ENCODE data around the gene MAST4.
"Not testable (repeated sequence)": the region's sequence is repeated elsewhere in the genome, so short reads cannot be mapped to it uniquely, and the experiment has no call there.

The MAST4 gene

DNA sequence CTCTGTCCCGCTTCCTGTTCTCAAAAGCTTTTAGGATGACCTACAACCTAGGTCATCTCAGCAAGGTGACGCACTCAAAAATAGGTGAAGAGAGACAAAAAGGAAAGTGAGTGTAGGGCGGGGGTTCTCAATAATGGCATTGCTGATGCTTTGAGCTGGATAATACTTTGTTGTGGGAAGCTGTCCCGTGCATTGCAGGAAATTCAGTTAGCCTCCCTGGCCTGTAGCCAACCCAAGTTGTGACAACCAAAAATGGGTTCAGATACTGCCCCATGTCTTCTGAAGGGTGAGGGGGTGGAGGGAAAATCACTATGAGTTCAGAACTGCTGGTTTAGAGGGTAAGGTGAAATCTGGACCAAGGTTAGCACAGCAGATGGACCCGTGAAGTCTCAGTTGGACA is 151.4 kb downstream of the MAST4 start:
- H3K4me1 ChIP-seq (ENCODE audit: control insufficient read depth, insufficient read depth, low read length), result no peaks in the 10 kb centered on the region
- no peak overlapping the region for H3K4me3 ChIP-seq (ENCODE audit: low read depth, low read length)
- no peak overlapping the region for H3K27ac ChIP-seq (ENCODE audit: extremely low read depth, low read depth, low read length)
- no peak for TF ChIP-seq ZNF677 (tag by site-specific recombination; IDR thresholded peaks at IDR 0.05)
- no peaks in the 10 kb centered on the region for H3K36me3 ChIP-seq (ENCODE audit: control insufficient read depth in 2 of 2, insufficient read depth in 1 of 2, low read length in 2 of 2)
- CTCF ChIA-PET, result interaction anchor here (0.6 to 0.7 kb wide), 2 partner anchors 11 to 22 kb away, joined by 4 read pairs; no protein-coding TSS in a partner anchor
- H3K9me3 ChIP-seq (ENCODE audit: control insufficient read depth, insufficient read depth, low read depth, low read length), result no peaks in the 10 kb centered on the region
- POLR2A ChIA-PET, result no interaction called here

DNA sequence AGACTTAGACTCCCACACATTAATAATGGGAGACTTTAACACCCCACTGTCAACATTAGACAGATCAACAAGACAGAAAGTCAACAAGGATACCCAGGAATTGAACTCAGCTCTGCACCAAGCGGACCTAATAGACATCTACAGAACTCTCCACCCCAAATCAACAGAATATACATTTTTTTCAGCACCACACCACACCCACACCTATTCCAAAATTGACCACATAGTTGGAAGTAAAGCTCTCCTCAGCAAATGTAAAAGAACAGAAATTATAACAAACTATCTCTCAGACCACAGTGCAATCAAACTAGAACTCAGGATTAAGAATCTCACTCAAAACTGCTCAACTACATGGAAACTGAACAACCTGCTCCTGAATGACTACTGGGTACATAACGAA is 156.5 kb downstream of the MAST4 start:
- H3K4me1 ChIP-seq (ENCODE audit: control insufficient read depth, insufficient read depth, low read length); H3K36me3 ChIP-seq (ENCODE audit: control insufficient read depth in 2 of 2, insufficient read depth in 1 of 2, low read length in 2 of 2); H3K9me3 ChIP-seq (ENCODE audit: control insufficient read depth, insufficient read depth, low read depth, low read length); H3K27ac ChIP-seq (ENCODE audit: extremely low read depth, low read depth, low read length); POLR2A ChIA-PET; H3K4me3 ChIP-seq (ENCODE audit: low read depth, low read length): not testable (repeated sequence)
- CTCF ChIA-PET, result interaction anchor here (5.8 kb wide), 1 partner anchor 445 kb away, joined by 82 read pairs; no protein-coding TSS in a partner anchor

DNA sequence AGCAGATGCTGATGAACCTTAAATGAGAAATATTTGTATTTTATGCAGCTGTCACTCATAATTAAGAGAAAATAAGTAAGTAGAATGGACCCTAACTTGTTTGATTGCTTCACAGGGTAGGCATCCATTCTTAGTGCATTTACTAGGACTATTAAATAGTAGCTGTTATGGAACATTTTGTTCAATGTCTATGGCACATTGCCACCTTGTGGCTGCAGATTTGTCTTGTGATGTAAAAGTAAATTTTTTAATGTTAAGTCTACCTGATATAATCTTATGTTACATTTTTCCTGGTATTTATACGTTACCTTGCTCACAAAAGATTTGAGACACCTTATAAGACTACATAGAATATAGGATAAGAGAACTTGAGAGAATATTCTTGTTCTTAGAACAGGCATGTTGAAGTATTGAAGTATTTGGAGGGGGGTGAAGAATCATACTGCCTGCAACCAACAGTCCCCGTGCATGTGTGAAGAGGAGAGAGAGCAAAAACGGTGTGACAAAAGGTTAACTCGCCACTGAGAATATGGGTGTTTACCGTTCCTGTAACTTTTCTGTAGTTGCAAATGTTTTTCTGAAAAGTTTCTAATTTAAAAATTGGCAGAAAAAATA is 161.1 kb downstream of the MAST4 start:
- TF ChIP-seq WT1 (tag by site-specific recombination; IDR thresholded peaks at IDR 0.05) (no peak), PRDM1 (tag by site-specific recombination; IDR thresholded peaks at IDR 0.05) (no peak), ZNF670 (tag by site-specific recombination; IDR thresholded peaks at IDR 0.05; ENCODE audit: low read depth) (no peak), HOXC10 (CRISPR knock-in tag; IDR thresholded peaks at IDR 0.05) (no peak), ZNF654 (tag by site-specific recombination; IDR thresholded peaks at IDR 0.05; ENCODE audit: low read depth) (peak; percentile 89), GLI2 (tag by site-specific recombination; IDR thresholded peaks at IDR 0.05; ENCODE audit: borderline replicate concordance, low read depth) (no peak), KLF9 (tag by site-specific recombination; IDR thresholded peaks at IDR 0.05; ENCODE audit: low read depth) (no peak), ZNF600 (tag by site-specific recombination; IDR thresholded peaks at IDR 0.05) (peak; percentile 83), KLF8 (tag by site-specific recombination; IDR thresholded peaks at IDR 0.05) (no peak), ZNF837 (tag by site-specific recombination; IDR thresholded peaks at IDR 0.05) (no peak), ZNF660 (tag by site-specific recombination; IDR thresholded peaks at IDR 0.05) (peak; percentile 100), ZNF2 (tag by site-specific recombination; IDR thresholded peaks at IDR 0.05) (0 out of 2 replicates have a peak, but pooled peaks have one; percentile 30), KLF16 (tag by site-specific recombination; IDR thresholded peaks at IDR 0.05) (no peak), ZNF623 (tag by site-specific recombination; IDR thresholded peaks at IDR 0.05) (no peak), TCF7L2 (IDR thresholded peaks at IDR 0.05; ENCODE audit: borderline replicate concordance, low read depth, low read length) (no peak), ZNF112 (tag by site-specific recombination; IDR thresholded peaks at IDR 0.05) (no peak), ZNF426 (tag by site-specific recombination; IDR thresholded peaks at IDR 0.05) (no peak), ZNF558 (tag by site-specific recombination; IDR thresholded peaks at IDR 0.05) (no peak), ZSCAN30 (tag by site-specific recombination; IDR thresholded peaks at IDR 0.05) (peak; percentile 23; the same call in 1 of the 2 replicates), ZNF768 (tag by site-specific recombination; IDR thresholded peaks at IDR 0.05) (no peak), ZFP3 (tag by site-specific recombination; IDR thresholded peaks at IDR 0.05; ENCODE audit: low read depth) (no peak), ZNF114 (tag by site-specific recombination; IDR thresholded peaks at IDR 0.05) (no peak)
- TF ChIP-seq, protein P1, sequence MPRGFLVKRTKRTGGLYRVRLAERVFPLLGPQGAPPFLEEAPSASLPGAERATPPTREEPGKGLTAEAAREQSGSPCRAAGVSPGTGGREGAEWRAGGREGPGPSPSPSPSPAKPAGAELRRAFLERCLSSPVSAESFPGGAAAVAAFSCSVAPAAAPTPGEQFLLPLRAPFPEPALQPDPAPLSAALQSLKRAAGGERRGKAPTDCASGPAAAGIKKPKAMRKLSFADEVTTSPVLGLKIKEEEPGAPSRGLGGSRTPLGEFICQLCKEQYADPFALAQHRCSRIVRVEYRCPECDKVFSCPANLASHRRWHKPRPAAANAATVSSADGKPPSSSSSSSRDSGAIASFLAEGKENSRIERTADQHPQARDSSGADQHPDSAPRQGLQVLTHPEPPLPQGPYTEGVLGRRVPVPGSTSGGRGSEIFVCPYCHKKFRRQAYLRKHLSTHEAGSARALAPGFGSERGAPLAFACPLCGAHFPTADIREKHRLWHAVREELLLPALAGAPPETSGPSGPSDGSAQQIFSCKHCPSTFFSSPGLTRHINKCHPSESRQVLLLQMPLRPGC (tag by site-specific recombination; IDR thresholded peaks at IDR 0.05), result no peak
- no peak overlapping the region for H3K4me3 ChIP-seq (ENCODE audit: low read depth, low read length)
- no peaks in the 10 kb centered on the region for H3K4me1 ChIP-seq (ENCODE audit: control insufficient read depth, insufficient read depth, low read length)
- POLR2A ChIA-PET, result no interaction called here
- CTCF ChIA-PET, result interaction anchor here (0.5 to 5.8 kb wide), 16 partner anchors 8 to 583 kb away, joined by 3 to 82 read pairs (median 4); no protein-coding TSS in a partner anchor
- H3K27ac ChIP-seq (ENCODE audit: extremely low read depth, low read depth, low read length), result no peak overlapping the region
- no peaks in the 10 kb centered on the region for H3K9me3 ChIP-seq (ENCODE audit: control insufficient read depth, insufficient read depth, low read depth, low read length)
- no peaks in the 10 kb centered on the region for H3K36me3 ChIP-seq (ENCODE audit: control insufficient read depth in 2 of 2, insufficient read depth in 1 of 2, low read length in 2 of 2)
